K562 (cell line): ENCODE results near the gene FAM136A. TPM values are rescaled to one million over a fixed set of nuclear protein-coding genes. Genes with fewer than 3 reads are reported as not detected.
A peak's percentile ranks its signal among the peaks of the same experiment; 100 is the strongest.

ENCODE experiments used
- ATAC-seq: fragments of 200-7000 bp; cut with Tn5 transposase; 3 replicates; pipeline ENCODE4 v1.9.1; 2020; ENCODE audit warnings: moderate library complexity
- BruUV-seq: library from RNA; stranded (reverse); fragments of 400-500 nt; replicated peaks from 2 replicates; lab custom pipeline; 2021; lab: Mats Ljungman, UMichigan
- CTCF ChIA-PET: fragments of 300-600 bp; formaldehyde crosslinking; extraction: SDS; loops from one replicate; lab custom pipeline; 2021; ENCODE audit warnings: low intra/inter-chr PET ratio; lab: Yijun Ruan, JAX
- POLR2A ChIA-PET: fragments of 300-600, 350-650 bp; sonication (Branson Sonifier 250); formaldehyde crosslinking; extraction: SDS; loops from one replicate; lab custom pipeline; 2021; ENCODE audit warnings: antibody characterized with exemption, inconsistent platforms; lab: Yijun Ruan, JAX
- DNase-seq, 4 experiments: peaks; one replicate each; pipeline versions ENCODE4 v3.0.0 to v3.0.0-alpha.2; 2011 to 2018; ENCODE audit warnings: low spot score in 3 of 4, mixed read lengths in 3 of 4; ENCODE audit errors: extremely low read depth in 1 of 4
- FAIRE-seq: peaks from 2 replicates; lab custom pipeline; 2011; peaks lifted over from hg19 to GRCh38; lab: Jason Lieb, UNC
- H2AFZ ChIP-seq: 2 replicates; pipeline ENCODE4 v1.6.0; 2011; ENCODE audit warnings: low read depth, low read length, control low read depth, inconsistent platforms
- H3K27ac ChIP-seq: fragments of 200-600 bp; 3 replicates; pipeline ENCODE4 v1.8.0; 2011; ENCODE audit warnings: low read depth, mild to moderate bottlenecking, control low read depth, inconsistent platforms, low read length, moderate library complexity, mixed read lengths; ENCODE audit errors: extremely low read depth
- H3K27me3 ChIP-seq, 2 experiments: fragments of 300-600 bp in 1 of 2; 2 replicates in 1 of 2; 3 replicates in 1 of 2; pipeline versions ENCODE4 v1.6.0 to v1.8.0; 2011; ENCODE audit warnings: inconsistent platforms in 2 of 2, low read length in 2 of 2, mild to moderate bottlenecking in 1 of 2, mixed read lengths in 1 of 2, moderate library complexity in 1 of 2; ENCODE audit not compliant: control insufficient read depth in 2 of 2, insufficient read depth in 2 of 2
- H3K36me3 ChIP-seq: fragments of 300-600 bp; 3 replicates; pipeline ENCODE4 v1.8.0; 2011; ENCODE audit warnings: mild to moderate bottlenecking, low read length, inconsistent platforms; ENCODE audit not compliant: control insufficient read depth, insufficient read depth
- H3K4me1 ChIP-seq, 2 experiments: fragments of 200-600 bp in 1 of 2; replicated peaks in 1 of 2; 2 replicates in 1 of 2; 3 replicates in 1 of 2; pipeline versions ENCODE4 v1.5.1 to v1.8.0; 2011; ENCODE audit warnings: inconsistent platforms in 2 of 2, low read length in 2 of 2, mild to moderate bottlenecking in 1 of 2, mixed read lengths in 1 of 2, moderate library complexity in 1 of 2; ENCODE audit not compliant: control insufficient read depth in 2 of 2, insufficient read depth in 2 of 2
- H3K4me2 ChIP-seq: 2 replicates; pipeline ENCODE4 v1.6.1; 2011; ENCODE audit warnings: low read length, control low read depth, inconsistent platforms, mixed read lengths; ENCODE audit not compliant: insufficient read depth
- H3K4me3 ChIP-seq: fragments of 200-600 bp; sonication (generic), shearing (Covaris generic); 2 replicates; pipeline ENCODE4 v1.5.1; 2016; ENCODE audit warnings: control low read depth, inconsistent platforms
- H3K79me2 ChIP-seq: fragments of 200-600 bp; 3 replicates; pipeline ENCODE4 v1.8.0; 2011; ENCODE audit warnings: low read length, inconsistent platforms; ENCODE audit not compliant: control insufficient read depth, insufficient read depth
- H3K9ac ChIP-seq, 2 experiments: 2 replicates each; pipeline versions ENCODE4 v1.6.0 to v1.6.1; 2011; ENCODE audit warnings: low read depth in 2 of 2, low read length in 2 of 2, control low read depth in 1 of 2, inconsistent platforms in 1 of 2, mild to moderate bottlenecking in 1 of 2, mixed read lengths in 1 of 2; ENCODE audit not compliant: insufficient read depth in 1 of 2
- H3K9me1 ChIP-seq: one replicate; pipeline ENCODE4 v1.6.0; 2011; ENCODE audit warnings: inconsistent platforms, mild to moderate bottlenecking, low read length, moderate library complexity; ENCODE audit not compliant: control insufficient read depth, insufficient read depth
- H3K9me3 ChIP-seq: replicated peaks from 2 replicates; pipeline ENCODE4 v1.5.1; 2011; ENCODE audit warnings: low read depth, low read length, inconsistent platforms; ENCODE audit not compliant: control insufficient read depth, insufficient read depth
- H4K20me1 ChIP-seq: replicated peaks from 2 replicates; pipeline ENCODE4 v1.6.1; 2011; ENCODE audit warnings: low read length, inconsistent platforms, mixed read lengths; ENCODE audit not compliant: control insufficient read depth, insufficient read depth
- CREB1 ChIP-seq, 2 experiments: sonication (generic) in 1 of 2; formaldehyde crosslinking in 1 of 2; IDR thresholded peaks; 2 replicates each; pipeline versions ENCODE4 v1.6.1 to v1.8.0; 2012 to 2022; ENCODE audit warnings: inconsistent platforms in 1 of 2, mild to moderate bottlenecking in 1 of 2, missing genetic modification reagents in 1 of 2, moderate library complexity in 1 of 2
- GTF2F1 ChIP-seq: IDR thresholded peaks from 2 replicates; pipeline ENCODE4 v1.6.1; 2011; ENCODE audit warnings: low read depth, low read length, improper control_type of control experiment
- HNRNPLL ChIP-seq: fragments of 200-400 bp; formaldehyde crosslinking; IDR thresholded peaks from 2 replicates; pipeline ENCODE4 v1.6.1; 2017; ENCODE audit warnings: low read length, low read depth, mild to moderate bottlenecking; ENCODE audit not compliant: poor library complexity, severe bottlenecking
- KDM1A ChIP-seq, 2 experiments: fragments of 450-650 bp; IDR thresholded peaks; 2 replicates each; pipeline ENCODE4 v1.6.1; 2016; ENCODE audit warnings: mild to moderate bottlenecking in 2 of 2
- KLF6 ChIP-seq: fragments of 250-450 bp; sonication (Bioruptor Pico); IDR thresholded peaks from 2 replicates; pipeline ENCODE4 v1.4.0; 2020; ENCODE audit warnings: mild to moderate bottlenecking, moderate library complexity, borderline replicate concordance
- NR1H2 ChIP-seq: sonication (generic); formaldehyde crosslinking; IDR thresholded peaks from 2 replicates; pipeline ENCODE4 v1.4.0; 2020; ENCODE audit warnings: mild to moderate bottlenecking, missing genetic modification reagents
- POLR2A ChIP-seq: fragments of 450-650 bp; conservative IDR thresholded peaks from 2 replicates; pipeline ENCODE4 v1.6.1; 2016
- POLR2AphosphoS5 ChIP-seq: IDR thresholded peaks from 2 replicates; pipeline ENCODE4 v1.6.1; 2011; ENCODE audit warnings: mild to moderate bottlenecking, low read depth, low read length, moderate library complexity; ENCODE audit not compliant: control insufficient read depth, insufficient read depth
- POLR2B ChIP-seq: fragments of 450-650 bp; IDR thresholded peaks from 2 replicates; pipeline ENCODE4 v1.6.1; 2018; ENCODE audit warnings: low read depth; ENCODE audit not compliant: partially characterized antibody
- RBM22 ChIP-seq: fragments of 200-400 bp; formaldehyde crosslinking; IDR thresholded peaks from 2 replicates; pipeline ENCODE4 v1.6.1; 2018; ENCODE audit warnings: low read length, low read depth; ENCODE audit not compliant: poor library complexity, severe bottlenecking
- SUPT5H ChIP-seq: fragments of 450-650 bp; IDR thresholded peaks from 2 replicates; pipeline ENCODE4 v1.6.1; 2016
- TAF1 ChIP-seq: IDR thresholded peaks from 2 replicates; pipeline ENCODE4 v1.6.1; 2011; ENCODE audit warnings: mild to moderate bottlenecking, low read length, moderate library complexity; ENCODE audit not compliant: insufficient read depth, control insufficient read depth, severe bottlenecking; ENCODE audit errors: extremely low read depth
- WGBS: fragments of 100-300 bp; shearing (Covaris generic); methylation state at CpG from one replicate; pipeline ENCODE4 v1.1.6; 2016; ENCODE audit warnings: low coverage, mixed read lengths; ENCODE audit not compliant: insufficient coverage; ENCODE audit errors: missing lambda C conversion rate; 5-methylcytosine and 5-hydroxymethylcytosine counted together
- in situ Hi-C: fragments of 300-500 bp; cut with MboI; formaldehyde crosslinking; loops from 4 replicates; pipeline ENCODE4 v1.15.0; 2018; ENCODE audit warnings: inconsistent platforms, mixed read lengths
- intact Hi-C: fragments of 100-400 bp; cut with micrococcal nuclease; formaldehyde crosslinking; loops from 2 replicates; pipeline ENCODE4 v1.14.2; 2022
- polyA plus RNA-seq, 8 experiments: library from polyadenylated mRNA; depleted of rRNA in 4 of 8; stranded (reverse) in 5 of 8; unstranded in 3 of 8; fragments of >200 nt; fragmentation: Nextera tagmentation in 2 of 8; fragmentation: Illumina TruSeq in 1 of 8; extraction: Ambion mirVana in 2 of 8; extraction: Trizol in 1 of 8; gene quantifications; 2 replicates each; pipeline versions ENCODE4 v1.2.1 to v1.2.3, GENCODE V29; 2011 to 2014; ENCODE audit warnings: inconsistent platforms in 1 of 8, missing spikeins in 1 of 8
- total RNA-seq, 7 experiments: library from RNA; depleted of rRNA in 6 of 7; stranded (reverse); fragments of >200 nt in 6 of 7; fragmentation: Illumina TruSeq in 2 of 7; extraction: Trizol in 2 of 7; gene quantifications; 2 replicates each; pipeline versions ENCODE4 v1.2.1 to v1.2.3, GENCODE V29; 2011 to 2021; ENCODE audit warnings: low replicate concordance in 1 of 7

FAM136A gene
- total and polyA plus RNA-seq, 9 of the 15 experiments (the other 6 are each of a cell fraction or from before 2014, with no cell fraction given) = 89.0 to 151 (median 104) TPM

DNA sequence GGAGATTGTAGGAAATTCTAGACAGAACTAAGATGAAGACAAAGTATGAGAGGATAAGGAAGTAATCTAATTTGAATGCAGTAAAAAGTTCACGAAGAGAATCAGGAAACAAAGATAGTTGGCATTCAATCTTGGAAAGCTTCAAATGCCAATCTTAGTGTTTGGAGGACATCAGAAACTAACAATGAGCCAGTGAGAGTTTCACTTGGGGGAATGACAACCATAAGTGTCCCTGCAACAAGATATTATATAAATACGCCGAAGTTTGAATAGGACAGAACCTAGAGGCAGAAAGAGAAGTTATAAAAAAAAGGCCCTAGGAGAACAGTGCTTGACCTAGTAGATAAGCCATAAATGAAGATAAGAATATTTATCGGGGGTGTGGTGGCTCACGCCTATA is 19.4 kb downstream of the FAM136A start:
- FAIRE-seq (no peak), DNase-seq (no peak), ATAC-seq (no peak)
- Histone ChIP-seq H3K4me2 (no peak overlapping the region), H3K27me3 (no peaks in the 10 kb centered on the region), H3K4me3 (no peak overlapping the region), H3K4me1 (no peaks in the 10 kb centered on the region; a peak in 1 of 5 replicates), H3K79me2 (peaks cover 48% of the 10 kb centered on the region), H4K20me1 (peaks cover 6% of the 10 kb centered on the region), H3K27ac (no peak overlapping the region), H3K9ac (no peak overlapping the region), H3K9me3 (no peaks in the 10 kb centered on the region), H3K9me1 (no peaks in the 10 kb centered on the region), H2AFZ (no peak overlapping the region), H3K36me3 (peaks cover 82% of the 10 kb centered on the region)
- ChIA-PET CTCF (no interaction called here), POLR2A (interaction anchor here (1.3 to 6.3 kb wide), 2 partner anchors 11 to 25 kb away, joined by 3 to 59 read pairs; partner anchors contain the start of genes PCYOX1 and SNRPG)
- intact Hi-C loops (no loop called here), in situ Hi-C loops (no loop called here)
- TF ChIP-seq HNRNPLL (no peak), TAF1 (no peak), KLF6 (CRISPR knock-in tag) (no peak), KDM1A (IDR thresholded peaks at IDR 0.05) (no peak), SUPT5H (no peak)
- no TSS peak for BruUV-seq
- WGBS = 76% methylated on average over 5 of the region's 5 CpGs

DNA sequence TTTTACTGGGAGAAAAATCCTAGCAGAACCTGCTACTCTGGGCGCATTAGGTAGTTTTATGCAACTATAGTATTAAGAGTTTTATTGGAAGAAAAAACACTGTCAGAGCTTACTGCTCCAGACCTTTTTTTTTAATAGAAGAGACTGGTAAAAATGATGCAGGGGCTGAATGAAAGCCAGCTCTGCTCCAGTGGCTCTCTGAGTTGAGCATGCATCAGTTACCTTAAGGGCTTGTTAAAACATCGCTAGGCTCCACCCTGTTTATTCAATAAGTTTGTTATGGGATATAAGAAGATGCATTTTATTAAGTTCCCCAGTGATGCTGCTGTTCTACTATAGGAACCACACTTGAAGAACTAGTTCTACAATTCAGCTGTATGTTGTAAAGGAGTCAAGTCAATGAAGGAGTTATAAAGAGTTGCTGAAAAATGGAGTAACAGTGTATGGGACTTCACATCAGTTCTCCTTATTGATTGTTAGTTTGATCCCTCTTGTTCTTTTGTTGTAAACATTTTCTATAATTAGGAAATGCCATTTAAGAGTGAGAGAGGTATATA is 21.5 kb downstream of the FAM136A start:
- WGBS = 91% methylated on average over 2 of the region's 2 CpGs
- Histone ChIP-seq H3K79me2 (peaks cover 27% of the 10 kb centered on the region), H3K9ac (no peak overlapping the region), H3K4me3 (no peak overlapping the region), H3K4me2 (no peak overlapping the region), H3K9me1 (no peaks in the 10 kb centered on the region), H3K9me3 (no peaks in the 10 kb centered on the region), H3K27me3 (no peaks in the 10 kb centered on the region), H3K36me3 (peaks cover 75% of the 10 kb centered on the region), H3K4me1 (no peaks in the 10 kb centered on the region; a peak in 1 of 5 replicates), H4K20me1 (peaks cover 6% of the 10 kb centered on the region), H3K27ac (no peak overlapping the region), H2AFZ (no peak overlapping the region)
- ChIA-PET CTCF (no interaction called here), POLR2A (interaction anchor here (0.6 to 6.3 kb wide), 6 partner anchors 8 to 160 kb away, joined by 3 to 59 read pairs (median 5); partner anchors contain the start of genes PCYOX1 and SNRPG)
- FAIRE-seq = no peak
- TF ChIP-seq NR1H2 = no peak
- TF ChIP-seq SUPT5H = peak; percentile 43; the same call in 1 of the 2 replicates
- peak; percentile 33 for TF ChIP-seq POLR2B
- TF ChIP-seq POLR2AphosphoS5 = peak; percentile 57
- TF ChIP-seq CREB1 (IDR thresholded peaks at IDR 0.05) = no peak
- TF ChIP-seq CREB1 (CRISPR knock-in tag; IDR thresholded peaks at IDR 0.05) = no peak
- no peak for TF ChIP-seq GTF2F1
- TF ChIP-seq POLR2A = peak; percentile 33
- TF ChIP-seq RBM22 = no peak
- ATAC-seq = peak; percentile 38
- no TSS peak for BruUV-seq
- no peak for DNase-seq
- intact Hi-C loops (no loop called here), in situ Hi-C loops (no loop called here)
